ENCODE results near the gene PARVA.

PARVA gene

DNA sequence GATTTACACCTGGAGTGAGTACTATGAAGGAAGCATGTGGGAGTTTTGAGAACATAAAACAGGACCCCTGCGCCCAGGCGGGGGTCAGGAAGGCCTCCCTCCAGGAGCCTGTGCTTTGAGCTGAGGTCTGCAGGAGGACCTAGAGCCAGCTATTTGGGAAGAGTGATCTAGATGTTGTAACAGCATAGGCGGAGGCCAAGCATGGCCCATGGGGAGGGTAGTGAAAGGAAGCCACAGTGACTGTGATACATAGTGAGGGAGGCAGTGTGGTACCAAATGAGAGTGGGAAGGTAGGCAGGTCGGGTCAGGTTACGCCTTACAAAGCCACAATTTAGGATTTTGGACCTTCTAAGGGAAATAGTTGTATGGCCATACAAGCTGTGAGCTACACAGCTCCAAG, 147.5 kb downstream of the PARVA start:
- TF ChIP-seq TCF12 (IDR thresholded peaks at IDR 0.05; ENCODE audit: low read depth) (no peak), TEAD4 (IDR thresholded peaks at IDR 0.05) (no peak), RAD21 (IDR thresholded peaks at IDR 0.05; ENCODE audit: low read depth) (no peak), USF1 (IDR thresholded peaks at IDR 0.05) (no peak), REST (IDR thresholded peaks at IDR 0.05; ENCODE audit: low read depth) (no peak), CEBPB (IDR thresholded peaks at IDR 0.05) (no peak), TAF1 (IDR thresholded peaks at IDR 0.05; ENCODE audit: low read depth) (no peak), ZBTB7A (IDR thresholded peaks at IDR 0.05; ENCODE audit: low read depth) (no peak), EP300 (IDR thresholded peaks at IDR 0.05; ENCODE audit: borderline replicate concordance) (no peak), FOXM1 (IDR thresholded peaks at IDR 0.05; ENCODE audit: borderline replicate concordance, low read depth) (no peak), YY1 (IDR thresholded peaks at IDR 0.05; ENCODE audit: low read depth) (no peak), NFIC (IDR thresholded peaks at IDR 0.05) (no peak), EGR1 (IDR thresholded peaks at IDR 0.05) (no peak), CREB1 (IDR thresholded peaks at IDR 0.05; ENCODE audit: low read depth) (no peak)
- TF ChIP-seq, protein P1, sequence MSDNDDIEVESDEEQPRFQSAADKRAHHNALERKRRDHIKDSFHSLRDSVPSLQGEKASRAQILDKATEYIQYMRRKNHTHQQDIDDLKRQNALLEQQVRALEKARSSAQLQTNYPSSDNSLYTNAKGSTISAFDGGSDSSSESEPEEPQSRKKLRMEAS (IDR thresholded peaks at IDR 0.05): no peak

GRCh38 chr11:12525466-12526055, 148.2 kb downstream of the PARVA start:
- no peak for TF ChIP-seq NFIC (IDR thresholded peaks at IDR 0.05)
- no peak for TF ChIP-seq TAF1 (IDR thresholded peaks at IDR 0.05; ENCODE audit: low read depth)
- TF ChIP-seq USF1 (IDR thresholded peaks at IDR 0.05): no peak
- TF ChIP-seq FOXM1 (IDR thresholded peaks at IDR 0.05; ENCODE audit: borderline replicate concordance, low read depth): no peak
- no peak for TF ChIP-seq TCF12 (IDR thresholded peaks at IDR 0.05; ENCODE audit: low read depth)
- no peak for TF ChIP-seq CREB1 (IDR thresholded peaks at IDR 0.05; ENCODE audit: low read depth)
- TF ChIP-seq REST (IDR thresholded peaks at IDR 0.05; ENCODE audit: low read depth): no peak
- no peak for TF ChIP-seq EP300 (IDR thresholded peaks at IDR 0.05; ENCODE audit: borderline replicate concordance)
- TF ChIP-seq, protein P1 (IDR thresholded peaks at IDR 0.05): no peak
- no peak for TF ChIP-seq EGR1 (IDR thresholded peaks at IDR 0.05)
- TF ChIP-seq TEAD4 (IDR thresholded peaks at IDR 0.05): no peak
- TF ChIP-seq ZBTB7A (IDR thresholded peaks at IDR 0.05; ENCODE audit: low read depth): no peak
- TF ChIP-seq CEBPB (IDR thresholded peaks at IDR 0.05): no peak
- no peak for TF ChIP-seq YY1 (IDR thresholded peaks at IDR 0.05; ENCODE audit: low read depth)

DNA sequence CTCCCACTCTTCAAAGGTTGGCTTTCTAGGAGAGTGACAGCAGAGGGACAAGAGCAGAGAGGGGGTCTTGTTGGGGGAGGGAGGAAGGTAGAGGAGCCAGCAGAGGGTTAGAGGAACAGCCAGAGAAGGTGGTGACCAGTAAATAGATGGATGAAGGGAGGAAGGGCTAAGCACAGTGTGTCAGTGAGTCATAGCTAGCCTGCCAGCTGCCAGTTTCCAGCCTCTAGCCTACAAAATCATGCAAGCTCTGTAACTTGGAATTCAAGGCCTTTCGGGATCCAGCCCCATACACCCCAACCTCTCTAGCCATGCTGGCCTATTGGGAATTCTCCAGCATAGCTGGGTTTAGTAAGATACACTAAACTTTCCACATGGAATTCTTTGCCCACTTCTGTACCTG, 149.4 kb downstream of the PARVA start:
- no peak for TF ChIP-seq EGR1 (IDR thresholded peaks at IDR 0.05)
- TF ChIP-seq ZBTB7A (IDR thresholded peaks at IDR 0.05; ENCODE audit: low read depth): no peak
- TF ChIP-seq TCF12 (IDR thresholded peaks at IDR 0.05; ENCODE audit: low read depth): no peak
- TF ChIP-seq FOXM1 (IDR thresholded peaks at IDR 0.05; ENCODE audit: borderline replicate concordance, low read depth): no peak
- no peak for TF ChIP-seq TEAD4 (IDR thresholded peaks at IDR 0.05)
- no peak for TF ChIP-seq REST (IDR thresholded peaks at IDR 0.05; ENCODE audit: low read depth)
- no peak for TF ChIP-seq CREB1 (IDR thresholded peaks at IDR 0.05; ENCODE audit: low read depth)

DNA sequence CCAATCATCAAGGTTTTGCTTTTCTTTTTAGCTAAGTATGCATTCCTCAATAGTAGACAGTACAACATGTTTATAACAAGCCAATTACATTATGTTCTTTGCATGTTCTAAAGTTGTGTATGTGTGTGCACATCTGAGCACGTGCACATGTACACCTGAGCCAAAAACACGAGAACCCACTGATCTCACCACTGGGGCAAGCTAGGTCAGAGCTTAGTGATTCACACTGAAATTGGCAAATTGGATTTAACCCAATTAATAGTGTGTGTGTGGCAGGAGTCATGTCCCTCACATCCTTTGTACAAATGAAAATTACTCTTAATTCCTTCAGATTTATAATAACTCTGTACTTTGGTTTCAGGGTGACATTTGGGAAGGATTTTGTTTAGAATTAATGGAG, 151.1 kb downstream of the PARVA start:
- TF ChIP-seq EGR1 (IDR thresholded peaks at IDR 0.05) (no peak), CEBPB (IDR thresholded peaks at IDR 0.05) (no peak), NFIC (IDR thresholded peaks at IDR 0.05) (no peak), EP300 (IDR thresholded peaks at IDR 0.05; ENCODE audit: borderline replicate concordance) (no peak), ZBTB7A (IDR thresholded peaks at IDR 0.05; ENCODE audit: low read depth) (no peak), YY1 (IDR thresholded peaks at IDR 0.05; ENCODE audit: low read depth) (no peak), FOXM1 (IDR thresholded peaks at IDR 0.05; ENCODE audit: borderline replicate concordance, low read depth) (no peak), REST (IDR thresholded peaks at IDR 0.05; ENCODE audit: low read depth) (no peak), TAF1 (IDR thresholded peaks at IDR 0.05; ENCODE audit: low read depth) (no peak), USF1 (IDR thresholded peaks at IDR 0.05) (no peak), TCF12 (IDR thresholded peaks at IDR 0.05; ENCODE audit: low read depth) (no peak), CREB1 (IDR thresholded peaks at IDR 0.05; ENCODE audit: low read depth) (no peak), TEAD4 (IDR thresholded peaks at IDR 0.05) (no peak), RAD21 (IDR thresholded peaks at IDR 0.05; ENCODE audit: low read depth) (no peak)
- TF ChIP-seq, protein P1 (IDR thresholded peaks at IDR 0.05): no peak

Measured in Ishikawa (cell line).